H1 (cell line): Measurements from ENCODE around the gene PTBP1. TPM values are rescaled to one million over a fixed set of nuclear protein-coding genes. Genes with fewer than 3 reads are reported as not detected.
A peak's percentile ranks its signal among the peaks of the same experiment; 100 is the strongest.

Experiments used
- CTCF ChIA-PET: fragments of 300-600 bp; sonication (Branson Sonifier 250); formaldehyde crosslinking; loops from one replicate; lab custom pipeline; 2021; ENCODE audit not compliant: partially characterized antibody; lab: Charles Lee
- POLR2A ChIA-PET: fragments of 300-600 bp; sonication (Branson Sonifier 250); formaldehyde crosslinking; loops from one replicate; lab custom pipeline; 2021; ENCODE audit warnings: inconsistent platforms; ENCODE audit not compliant: partially characterized antibody; lab: Charles Lee
- DNase-seq, 2 experiments: peaks; one replicate each; pipeline versions ENCODE4 v3.0.0 to v3.0.0-alpha.2; 2010 to 2022; ENCODE audit warnings: low spot score in 2 of 2, low read depth in 1 of 2, mixed read lengths in 1 of 2
- FAIRE-seq: peaks from 2 replicates; lab custom pipeline; 2011; peaks lifted over from hg19 to GRCh38; lab: Jason Lieb, UNC
- H2AFZ ChIP-seq: 2 replicates; pipeline ENCODE4 v1.8.1; 2012; ENCODE audit warnings: low read length, inconsistent platforms
- H2AK5ac ChIP-seq: 2 replicates; pipeline ENCODE4 v1.6.1; 2013; ENCODE audit warnings: low read depth, low read length
- H2BK120ac ChIP-seq: replicated peaks from 2 replicates; pipeline ENCODE3; 2013; ENCODE audit warnings: low read depth, low read length, inconsistent platforms
- H2BK12ac ChIP-seq: 2 replicates; pipeline ENCODE4 v1.6.1; 2013; ENCODE audit warnings: low read depth, low read length
- H2BK15ac ChIP-seq: 2 replicates; pipeline ENCODE4 v1.6.1; 2013; ENCODE audit warnings: low read length
- H2BK20ac ChIP-seq: 2 replicates; pipeline ENCODE4 v1.6.1; 2013; ENCODE audit warnings: low read length
- H2BK5ac ChIP-seq: 2 replicates; pipeline ENCODE4 v1.6.1; 2013; ENCODE audit warnings: low read depth, low read length
- H3K14ac ChIP-seq: 2 replicates; pipeline ENCODE4 v1.6.1; 2013; ENCODE audit warnings: inconsistent platforms; ENCODE audit not compliant: insufficient read length
- H3K18ac ChIP-seq: 2 replicates; pipeline ENCODE4 v1.6.1; 2013; ENCODE audit warnings: low read length; ENCODE audit errors: extremely low read depth
- H3K23ac ChIP-seq: 2 replicates; pipeline ENCODE4 v1.6.1; 2013; ENCODE audit warnings: inconsistent platforms; ENCODE audit not compliant: insufficient read length
- H3K23me2 ChIP-seq: 2 replicates; pipeline ENCODE4 v1.6.1; 2013; ENCODE audit warnings: low read depth, low read length
- H3K27ac ChIP-seq: 2 replicates; pipeline ENCODE4 v1.6.1; 2011; ENCODE audit warnings: low read depth, low read length, inconsistent platforms
- H3K27me3 ChIP-seq, 4 experiments: replicated peaks in 1 of 4; 1 replicate in 1 of 4; 2 replicates in 3 of 4; pipeline versions ENCODE4 v1.6.1 to v1.8.1; 2011 to 2013; ENCODE audit warnings: low read length in 3 of 4, mild to moderate bottlenecking in 3 of 4, inconsistent platforms in 2 of 4, mixed read lengths in 2 of 4, moderate library complexity in 1 of 4; ENCODE audit not compliant: control insufficient read depth in 3 of 4, insufficient read depth in 3 of 4; ENCODE audit errors: extremely low read depth in 1 of 4
- H3K36me3 ChIP-seq, 4 experiments: 2 replicates each; pipeline versions ENCODE4 v1.6.1 to v1.8.1; 2011 to 2013; ENCODE audit warnings: mild to moderate bottlenecking in 4 of 4, low read length in 3 of 4, moderate library complexity in 2 of 4, control low read depth in 1 of 4, inconsistent platforms in 1 of 4; ENCODE audit not compliant: insufficient read depth in 4 of 4, control insufficient read depth in 2 of 4
- H3K4ac ChIP-seq: replicated peaks from 2 replicates; pipeline ENCODE3; 2013; ENCODE audit warnings: low read length, low read depth, mixed read lengths, inconsistent platforms; ENCODE audit not compliant: insufficient read length
- H3K4me1 ChIP-seq, 4 experiments: replicated peaks in 1 of 4; 1 replicate in 1 of 4; 2 replicates in 3 of 4; pipeline versions ENCODE4 v1.6.1 to v1.8.1; 2011 to 2013; ENCODE audit warnings: low read length in 3 of 4, inconsistent platforms in 2 of 4, mixed read lengths in 1 of 4; ENCODE audit not compliant: insufficient read depth in 4 of 4, control insufficient read depth in 3 of 4
- H3K4me2 ChIP-seq, 2 experiments: 2 replicates each; pipeline versions ENCODE4 v1.6.1 to v1.8.1; 2011 to 2013; ENCODE audit warnings: low read depth in 2 of 2, low read length in 2 of 2, control low read depth in 1 of 2, inconsistent platforms in 1 of 2, mild to moderate bottlenecking in 1 of 2; ENCODE audit not compliant: insufficient read depth in 1 of 2
- H3K4me3 ChIP-seq, 4 experiments: fragments of 200-600, 300-600 bp in 1 of 4; sonication (generic), shearing (Covaris generic), sonication (Bioruptor Twin) in 1 of 4; 2 replicates each; pipeline versions ENCODE4 v1.5.1 to v1.8.1; 2011 to 2016; ENCODE audit warnings: low read length in 4 of 4, low read depth in 3 of 4, control low read depth in 2 of 4, inconsistent platforms in 2 of 4, mild to moderate bottlenecking in 2 of 4, mixed read lengths in 1 of 4, moderate library complexity in 1 of 4; ENCODE audit not compliant: insufficient read depth in 2 of 4; ENCODE audit errors: extremely low read depth in 1 of 4
- H3K56ac ChIP-seq: replicated peaks from 2 replicates; pipeline ENCODE3; 2013; ENCODE audit warnings: low read depth, mild to moderate bottlenecking, mixed read lengths, low read length, inconsistent platforms; ENCODE audit not compliant: insufficient read length
- H3K79me1 ChIP-seq: 2 replicates; pipeline ENCODE4 v1.6.1; 2013; ENCODE audit warnings: low read depth, low read length, control low read depth
- H3K79me2 ChIP-seq, 2 experiments: 2 replicates each; pipeline versions ENCODE4 v1.6.1 to v1.8.1; 2012 to 2013; ENCODE audit warnings: low read length in 2 of 2, mild to moderate bottlenecking in 2 of 2, inconsistent platforms in 1 of 2; ENCODE audit not compliant: insufficient read depth in 2 of 2, control insufficient read depth in 1 of 2
- H3K9ac ChIP-seq, 4 experiments: replicated peaks in 1 of 4; 1 replicate in 1 of 4; 2 replicates in 3 of 4; pipeline versions ENCODE4 v1.6.1 to v1.8.1; 2011 to 2013; ENCODE audit warnings: low read depth in 3 of 4, low read length in 3 of 4, control low read depth in 2 of 4, mild to moderate bottlenecking in 2 of 4, moderate library complexity in 2 of 4, inconsistent platforms in 1 of 4; ENCODE audit errors: extremely low read depth in 1 of 4
- H3K9me3 ChIP-seq, 2 experiments: 2 replicates each; pipeline versions ENCODE4 v1.6.1 to v1.8.1; 2012 to 2013; ENCODE audit warnings: mild to moderate bottlenecking in 2 of 2, moderate library complexity in 2 of 2, control low read depth in 1 of 2, inconsistent platforms in 1 of 2, low read depth in 1 of 2, low read length in 1 of 2, mixed read lengths in 1 of 2; ENCODE audit not compliant: insufficient read depth in 2 of 2
- H4K20me1 ChIP-seq, 2 experiments: replicated peaks in 1 of 2; 2 replicates each; pipeline versions ENCODE3 to v1.8.1; 2011 to 2013; ENCODE audit warnings: inconsistent platforms in 2 of 2, low read length in 2 of 2, mild to moderate bottlenecking in 1 of 2; ENCODE audit not compliant: insufficient read depth in 2 of 2, control insufficient read depth in 1 of 2
- H4K5ac ChIP-seq: 2 replicates; pipeline ENCODE4 v1.6.1; 2013; ENCODE audit warnings: low read length, low read depth, mixed read lengths, inconsistent platforms; ENCODE audit not compliant: insufficient read length
- H4K8ac ChIP-seq: 2 replicates; pipeline ENCODE4 v1.8.0; 2013; ENCODE audit warnings: mild to moderate bottlenecking, moderate library complexity, low read length, inconsistent platforms; ENCODE audit not compliant: insufficient read depth; ENCODE audit errors: extremely low read depth
- H4K91ac ChIP-seq: replicated peaks from 2 replicates; pipeline ENCODE3; 2013; ENCODE audit warnings: low read length, mixed read lengths, inconsistent platforms; ENCODE audit not compliant: insufficient read length
- BRCA1 ChIP-seq: IDR thresholded peaks from 2 replicates; pipeline ENCODE4 v1.6.1; 2012; ENCODE audit warnings: low read depth, low read length, improper control_type of control experiment
- CREB1 ChIP-seq: IDR thresholded peaks from 2 replicates; pipeline ENCODE4 v1.6.1; 2012; ENCODE audit warnings: inconsistent platforms
- POLR2A ChIP-seq, 2 experiments: IDR thresholded peaks; 1 replicate in 1 of 2; 2 replicates in 1 of 2; pipeline ENCODE4 v1.6.1; 2011; ENCODE audit warnings: low read depth in 2 of 2, low read length in 2 of 2, mild to moderate bottlenecking in 2 of 2; ENCODE audit errors: control extremely low read depth in 1 of 2
- POLR2AphosphoS5 ChIP-seq: IDR thresholded peaks from 2 replicates; pipeline ENCODE4 v1.6.1; 2011; ENCODE audit warnings: low read depth, low read length
- RFX5 ChIP-seq: IDR thresholded peaks from 2 replicates; pipeline ENCODE4 v1.6.1; 2011; ENCODE audit warnings: low read depth, low read length, improper control_type of control experiment, borderline replicate concordance
- SAP30 ChIP-seq: fragments of 300-600 bp; sonication (generic); IDR thresholded peaks from 2 replicates; pipeline ENCODE4 v1.7.1; 2012; ENCODE audit warnings: low read length, moderate library complexity, mild to moderate bottlenecking, inconsistent platforms; ENCODE audit not compliant: insufficient read depth, insufficient replicate concordance
- SRF ChIP-seq: IDR thresholded peaks from 2 replicates; pipeline ENCODE4 v1.6.1; 2011; ENCODE audit warnings: mild to moderate bottlenecking, low read depth, low read length, moderate library complexity
- SUZ12 ChIP-seq: fragments of 200-600 bp; sonication (generic); IDR thresholded peaks from 2 replicates; pipeline ENCODE4 v1.6.1; 2012; ENCODE audit warnings: mild to moderate bottlenecking, inconsistent platforms, low read length, moderate library complexity, mixed read lengths
- TBP ChIP-seq: IDR thresholded peaks from 2 replicates; pipeline ENCODE4 v1.6.1; 2011; ENCODE audit warnings: low read depth, low read length, improper control_type of control experiment
- WGBS, 2 experiments: shearing (Covaris generic) in 1 of 2; methylation state at CpG; one replicate each; pipeline versions ENCODE4 v1.1.6 to v1.1.7; 2013 to 2015; ENCODE audit warnings: low lambda C conversion rate in 2 of 2, mixed read lengths in 2 of 2, inconsistent platforms in 1 of 2, low coverage in 1 of 2, missing lambda C conversion rate in 1 of 2; ENCODE audit not compliant: insufficient replicate concordance in 2 of 2, insufficient coverage in 1 of 2, insufficient read length in 1 of 2; ENCODE audit errors: extremely low coverage in 1 of 2, missing lambda C conversion rate in 1 of 2; 5-methylcytosine and 5-hydroxymethylcytosine counted together
- polyA plus RNA-seq, 7 experiments: library from polyadenylated mRNA; depleted of rRNA in 3 of 7; stranded (reverse) in 5 of 7; unstranded in 2 of 7; fragments of >200 nt in 5 of 7; fragments of 200-250 nt in 2 of 7; gene quantifications; 1 replicate in 5 of 7; 2 replicates in 1 of 7; 4 replicates in 1 of 7; pipeline versions ENCODE4 v1.2.1 to v1.2.3, GENCODE V29; 2011 to 2013; ENCODE audit warnings: missing spikeins in 2 of 7, mixed read lengths in 2 of 7
- total RNA-seq: library from RNA; stranded (reverse); fragmentation: NEBNext Ultra II Directional; extraction: Animal tissue kit (Norgen Biotek cat#: 25700); gene quantifications from 2 replicates; pipeline ENCODE4 v1.2.1, GENCODE V29; 2021
- TF ChIP-seq, protein P1 (sequence below): IDR thresholded peaks from 2 replicates; pipeline ENCODE4 v1.6.1; 2012; ENCODE audit warnings: inconsistent platforms

PTBP1 gene
- total and polyA plus RNA-seq, 2 of the 8 experiments (the other 6 are each of a cell fraction or from before 2014, with no cell fraction given), result 528 to 888 TPM

DNA sequence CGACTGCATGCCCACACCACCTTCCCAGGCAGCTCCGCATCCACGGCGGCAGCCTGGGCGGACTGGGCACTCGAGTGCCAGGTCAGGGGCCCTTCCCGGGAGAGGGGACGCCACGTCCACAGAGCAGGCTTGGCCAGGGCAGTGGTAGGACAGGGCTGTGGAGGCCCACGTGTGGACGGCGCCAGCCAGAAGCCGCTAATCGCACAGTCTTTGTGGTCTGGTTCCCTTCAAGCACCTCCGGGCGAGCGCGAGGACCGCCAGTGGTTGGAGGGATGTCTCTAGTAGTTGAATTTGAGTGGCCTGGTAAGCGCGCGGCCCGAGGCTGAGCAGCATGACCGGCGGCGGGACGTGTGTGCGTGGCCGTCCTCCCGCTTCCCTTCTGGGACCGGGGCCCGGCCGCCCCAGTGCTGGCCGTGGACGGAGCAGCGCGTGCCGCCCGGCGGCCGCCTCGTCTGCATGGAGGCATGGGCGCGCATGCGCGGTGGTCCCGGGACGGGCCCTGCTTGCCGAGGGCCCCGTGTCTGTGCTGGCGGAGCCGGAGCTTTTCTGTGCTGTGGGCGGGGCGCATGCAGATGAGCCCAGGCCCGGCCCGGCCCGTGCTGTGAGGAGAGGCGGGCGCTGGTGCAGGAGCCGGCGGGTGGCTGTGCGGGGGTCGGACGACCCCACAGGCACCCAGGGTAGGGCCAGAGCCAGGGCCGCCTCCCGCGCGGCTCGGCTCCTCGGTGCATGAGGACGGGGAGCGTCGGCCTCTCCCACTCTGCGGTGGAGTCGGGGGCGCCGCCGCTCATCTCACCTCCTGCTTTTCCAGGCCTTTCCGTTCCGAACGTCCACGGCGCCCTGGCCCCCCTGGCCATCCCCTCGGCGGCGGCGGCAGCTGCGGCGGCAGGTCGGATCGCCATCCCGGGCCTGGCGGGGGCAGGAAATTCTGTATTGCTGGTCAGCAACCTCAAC, 8.6 kb downstream of the PTBP1 start:
- peak in 1 of 2 experiments; percentile 50 for DNase-seq
- H3K36me3 ChIP-seq, result peaks cover 59 to 91% (median 82%) of the 10 kb centered on the region in 4 experiments
- no peak overlapping the region for H4K5ac ChIP-seq
- H3K9ac ChIP-seq, result no peak overlapping the region
- no peak overlapping the region for H2BK12ac ChIP-seq
- H3K27ac ChIP-seq, result no peak overlapping the region
- H2BK120ac ChIP-seq, result no peak overlapping the region
- no peak overlapping the region for H3K4me3 ChIP-seq
- no peak overlapping the region for H2AK5ac ChIP-seq
- no peak overlapping the region for H3K4me2 ChIP-seq
- FAIRE-seq, result no peak
- peaks cover 18% of the 10 kb centered on the region for H3K79me1 ChIP-seq
- H3K4ac ChIP-seq, result no peak overlapping the region
- H2AFZ ChIP-seq, result no peak overlapping the region
- H3K79me2 ChIP-seq, result peaks cover 32 to 66% of the 10 kb centered on the region in 2 experiments
- H3K23ac ChIP-seq, result no peak overlapping the region
- H3K4me1 ChIP-seq, result peaks cover 0 to 9% (median 5%) of the 10 kb centered on the region in 4 experiments; a peak in 6 of 7 replicates
- no peak for TF ChIP-seq SUZ12
- TF ChIP-seq POLR2A (IDR thresholded peaks at IDR 0.05; ENCODE audit: control extremely low read depth in 1 of 2, low read depth in 2 of 2, low read length in 2 of 2), result peak in 1 of 2 experiments; percentile 16; a peak in 2 of 3 replicates
- TF ChIP-seq SAP30, result no peak
- TF ChIP-seq RFX5, result no peak
- no peak for TF ChIP-seq TBP
- peak; percentile 30 for TF ChIP-seq POLR2AphosphoS5
- no peak for TF ChIP-seq SRF
- no peak for TF ChIP-seq BRCA1
- TF ChIP-seq, protein P1, sequence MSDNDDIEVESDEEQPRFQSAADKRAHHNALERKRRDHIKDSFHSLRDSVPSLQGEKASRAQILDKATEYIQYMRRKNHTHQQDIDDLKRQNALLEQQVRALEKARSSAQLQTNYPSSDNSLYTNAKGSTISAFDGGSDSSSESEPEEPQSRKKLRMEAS, result no peak
- no peak for TF ChIP-seq CREB1
- H3K23me2 ChIP-seq, result no peaks in the 10 kb centered on the region; the same call in 1 of the 2 replicates
- no peak overlapping the region for H3K56ac ChIP-seq
- no peak overlapping the region for H2BK20ac ChIP-seq
- no peak overlapping the region for H2BK15ac ChIP-seq
- H3K27me3 ChIP-seq, result no peaks in the 10 kb centered on the region
- no peaks in the 10 kb centered on the region for H3K9me3 ChIP-seq
- WGBS, 2 experiments, result 94% methylated on average over 71 of the region's 93 CpGs; no CpG with 5 or more reads in 1 of the 2 experiments
- POLR2A ChIA-PET, result interaction anchor here (0.7 to 16.9 kb wide), 11 partner anchors 8 to 183 kb away, joined by 3 to 277 read pairs (median 6); partner anchors contain the start of genes AZU1, PLPPR3 and PTBP1
- no peak overlapping the region for H3K18ac ChIP-seq
- no peak overlapping the region for H3K14ac ChIP-seq
- peaks cover 58 to 70% of the 10 kb centered on the region in 2 experiments for H4K20me1 ChIP-seq
- no peak overlapping the region; the same call in 1 of the 2 replicates for H4K8ac ChIP-seq
- no peak overlapping the region for H4K91ac ChIP-seq
- no peak overlapping the region for H2BK5ac ChIP-seq
- CTCF ChIA-PET, result interaction anchor here (0.8 to 1.7 kb wide), 4 partner anchors 9 to 93 kb away, joined by 3 to 4 read pairs (median 3); no protein-coding TSS in a partner anchor
